Measurements from ENCODE around the gene PPWD1.

Gene PPWD1

DNA sequence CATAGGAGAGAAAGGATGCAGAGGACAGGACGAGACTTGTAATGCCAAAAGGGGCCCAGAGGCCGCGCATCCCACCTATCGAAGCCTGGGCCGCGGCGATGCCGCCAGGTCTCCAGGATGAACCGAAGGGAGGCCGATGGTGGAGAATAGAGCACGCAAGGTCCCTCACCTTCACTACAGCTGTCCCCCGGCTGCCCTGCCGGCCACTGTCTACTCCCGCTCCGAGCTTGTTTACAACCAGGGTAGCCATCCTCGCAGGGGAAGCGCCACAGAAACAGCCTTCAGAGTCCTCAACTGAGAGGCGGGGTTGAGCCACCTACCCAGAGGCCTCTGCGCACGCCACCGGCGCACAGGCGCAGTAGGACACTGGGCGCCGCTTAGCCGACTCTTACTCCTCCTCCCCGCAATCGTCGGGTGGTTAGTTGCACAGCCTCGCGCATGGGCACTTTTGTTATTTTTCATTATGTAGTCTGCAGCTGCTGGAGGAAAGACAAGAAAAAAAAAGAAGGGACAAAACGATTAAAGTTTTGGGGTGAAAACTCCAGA lies 61.0 kb downstream of the PPWD1 start, which contains the start of gene TRIM23:
TSS of gene TRIM23 (minus strand) at position 309 of the 546 bp plus-strand sequence. CDS start at position 250, 59 bp downstream.
- peak; percentile 95 for DNase-seq

DNA sequence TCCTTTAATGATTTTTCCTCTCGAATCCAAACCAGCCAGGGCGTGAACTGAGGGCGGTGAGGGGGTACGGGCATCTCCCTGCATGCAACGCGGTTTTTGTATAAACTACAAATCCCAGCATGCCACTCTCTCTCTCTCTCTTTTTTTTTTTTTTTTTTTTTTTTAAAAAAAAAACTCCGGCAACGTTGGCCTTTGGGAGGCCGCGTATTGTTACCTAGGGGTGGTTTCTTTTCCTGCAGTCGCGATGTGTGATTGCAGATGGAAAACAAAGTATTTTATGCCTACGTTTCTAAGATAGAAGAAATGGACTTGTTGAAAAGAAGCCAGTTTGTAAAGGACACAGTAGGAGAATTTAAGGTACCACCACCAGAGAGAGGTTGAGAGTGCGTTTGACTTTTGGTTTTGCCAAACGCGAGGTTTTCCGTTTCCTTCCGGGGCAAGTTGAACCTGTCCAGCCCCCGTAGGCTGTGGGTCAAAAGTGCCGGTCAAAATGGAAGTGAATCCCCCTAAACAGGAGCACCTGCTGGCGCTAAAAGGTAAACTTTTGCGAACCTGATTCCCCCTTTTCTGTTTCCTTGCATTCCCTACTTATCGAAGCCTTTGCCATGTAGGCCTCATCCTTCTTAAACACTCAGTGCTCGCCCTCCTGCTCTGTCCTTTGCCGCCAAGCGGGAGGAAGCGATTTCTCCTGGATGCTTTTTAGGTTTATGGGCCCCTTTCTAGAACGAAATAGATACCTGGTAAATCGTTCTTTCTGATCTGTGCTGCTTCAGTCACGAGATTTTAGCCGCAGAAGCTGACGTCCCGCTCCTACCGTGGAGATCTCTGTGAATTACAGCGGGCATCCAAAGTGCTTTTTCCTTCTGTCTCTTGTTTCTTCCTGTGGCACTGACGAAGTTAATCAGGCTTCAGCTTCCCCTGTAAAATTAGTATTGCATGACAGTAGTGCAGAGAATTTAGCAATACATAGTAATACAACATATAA lies 61.8 kb downstream of the PPWD1 start, which contains the start of the genes SHLD3 and TRAPPC13:
TSS of gene SHLD3 (plus strand) at position 457 of the 985 bp plus-strand sequence. CDS start 4,561 bp downstream, outside the sequence.
TSS of gene TRAPPC13 (plus strand) at position 457 of the 985 bp plus-strand sequence. CDS start at position 491, 34 bp downstream.
- DNase-seq: peak; percentile 93

DNA sequence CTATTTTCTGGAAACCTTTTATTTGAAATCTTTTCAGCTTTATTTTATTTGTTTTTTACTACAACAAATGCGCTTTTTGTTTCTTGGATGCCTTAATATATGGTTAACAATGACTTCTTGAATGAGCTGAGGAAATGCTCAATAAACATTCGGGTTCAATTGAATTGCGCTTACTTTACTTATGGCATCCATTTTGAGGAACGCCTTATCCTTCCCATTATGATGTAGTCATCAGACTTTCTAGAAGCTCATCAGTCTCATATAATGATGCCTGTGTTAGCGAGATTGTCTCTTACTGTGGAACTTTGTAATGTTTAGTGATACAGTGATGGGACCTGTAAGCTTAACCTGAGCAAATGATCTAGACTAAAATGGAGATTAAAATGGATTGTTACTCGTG lies 62.6 kb downstream of the PPWD1 start:
- DNase-seq: no peak

DNA sequence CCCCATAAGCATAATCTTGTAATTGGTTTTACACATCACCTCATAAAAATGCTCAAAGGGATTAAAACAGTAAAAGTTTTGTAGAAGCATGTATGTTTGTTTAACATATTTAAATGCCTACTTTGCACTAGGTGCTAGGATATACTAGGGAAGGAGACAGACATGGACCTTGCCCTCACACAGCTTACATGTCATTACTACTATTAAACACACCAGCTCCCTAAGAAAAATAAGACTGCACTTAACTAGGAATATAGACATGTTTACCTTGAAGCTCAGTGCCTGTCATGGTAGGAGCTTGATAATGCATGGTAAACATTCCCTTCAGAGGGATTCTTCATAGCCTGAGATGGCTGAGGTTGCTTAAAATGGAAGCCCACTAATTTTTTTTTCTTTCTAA lies 67.9 kb downstream of the PPWD1 start:
- DNase-seq: no peak

Measured in femur (tissue), 1 donor.